K562 treated with DMSO at 1 percent for 48 hours (cell line): ENCODE measurements around the gene ICA1L. TPM values are rescaled to one million over a fixed set of nuclear protein-coding genes. Genes with fewer than 3 reads are reported as not detected.

ENCODE experiments used
- total RNA-seq: library from RNA; unstranded; fragments of 300-600 nt; gene quantifications from 2 replicates; pipeline ENCODE4 v1.2.3, GENCODE V29; 2022; ENCODE audit warnings: low replicate concordance; ENCODE audit errors: extremely low read depth

The ICA1L gene
- not detected in 2 replicates for total RNA-seq

DNA sequence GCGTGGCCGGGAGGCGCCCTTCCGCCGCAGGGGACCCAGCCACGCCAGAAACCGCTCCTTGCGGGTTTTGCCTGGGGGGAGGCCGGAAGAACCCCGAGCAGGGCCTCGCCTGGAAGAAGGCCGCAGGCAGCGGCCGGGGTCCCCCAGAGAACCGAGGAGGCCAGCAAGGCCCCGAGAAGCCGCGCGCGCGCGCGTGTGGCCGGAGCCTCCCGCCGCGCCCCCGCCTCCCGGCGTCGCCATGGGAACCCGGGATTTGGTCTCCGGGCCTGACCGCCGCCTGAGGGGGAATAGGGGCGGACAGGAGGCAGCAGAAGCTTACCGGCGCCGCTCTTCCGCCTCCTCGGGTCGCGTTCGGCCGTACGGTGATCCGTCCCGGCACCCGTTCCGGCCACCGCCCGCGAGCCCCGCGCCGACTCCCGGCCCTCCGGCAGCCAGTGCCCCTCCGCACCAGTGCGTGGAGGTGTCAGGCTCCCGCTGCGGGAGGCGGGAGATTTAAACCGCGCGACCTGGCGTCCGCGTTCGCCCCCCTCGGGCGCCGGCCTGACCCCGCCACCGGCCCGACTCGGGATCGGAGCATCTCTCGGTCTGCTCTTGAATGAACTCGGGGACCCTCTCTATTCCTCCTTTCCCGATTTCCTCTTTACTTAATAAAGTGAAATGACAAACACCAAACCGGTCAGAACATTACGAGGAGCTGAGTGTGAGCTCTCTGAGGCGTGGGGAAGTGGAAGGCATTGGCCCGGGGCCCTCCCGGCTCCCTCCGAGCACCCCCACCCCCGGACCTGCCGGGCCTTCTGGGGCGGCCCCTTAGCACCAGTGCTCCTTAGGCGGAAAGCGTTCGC, at the start of gene ICA1L:
TSS of gene ICA1L (minus strand) at position 467 of the 842 bp plus-strand sequence. CDS start 42,757 bp downstream, outside the sequence.

DNA sequence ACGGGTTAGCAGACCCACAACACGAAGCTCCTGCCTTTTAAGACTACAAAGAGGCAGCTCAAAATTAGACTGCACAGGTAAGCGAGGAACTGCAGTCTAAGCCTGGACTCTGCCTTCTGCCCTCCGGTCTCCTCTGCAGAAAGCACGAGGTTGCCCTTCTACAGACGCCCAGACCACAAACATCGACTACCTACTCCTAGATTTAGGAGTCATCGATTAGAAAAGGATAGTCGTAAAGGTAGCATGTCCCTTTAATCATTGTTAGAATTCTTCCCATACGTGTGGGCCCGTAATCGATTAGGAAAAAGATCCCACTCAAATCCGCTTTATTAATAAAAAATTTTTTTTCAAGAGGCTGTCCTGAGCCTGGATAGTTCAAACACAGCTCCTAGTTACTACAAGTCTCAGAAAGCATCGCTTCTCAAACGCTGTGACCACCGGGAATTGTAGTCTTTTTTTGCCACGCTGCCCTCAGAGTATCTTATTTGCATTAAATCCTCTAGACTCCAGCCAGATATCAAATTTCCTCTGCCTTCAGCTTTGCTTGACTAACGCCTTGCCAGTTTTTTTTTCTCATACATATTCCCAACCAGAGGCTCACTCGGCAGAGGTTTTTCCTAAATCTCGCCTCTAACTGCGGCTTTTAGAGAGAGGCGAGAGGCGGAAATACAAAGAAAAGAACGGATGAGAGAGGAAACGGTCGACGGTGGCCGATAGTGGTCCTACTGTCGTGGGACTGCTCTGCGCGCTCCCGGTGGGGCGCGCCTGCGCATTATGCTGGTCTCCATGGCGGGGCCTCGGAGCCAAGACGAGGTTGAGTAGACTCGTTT, 40.2 kb upstream of the ICA1L start, which contains the start of the genes CARF and WDR12:
TSS of gene CARF (plus strand) at position 764 of the 830 bp plus-strand sequence. CDS start 29,628 bp downstream, outside the sequence.
TSS of gene WDR12 (minus strand) at position 162 of the 830 bp plus-strand sequence. CDS start 197 bp downstream, outside the sequence.

Other genes starting within 250 kb of the ICA1L start
- gene FAM117B, start 236.8 kb downstream of the ICA1L start, total RNA-seq, result not detected in 2 replicates
- gene WDR12, start 39.9 kb upstream of the ICA1L start, total RNA-seq, result not detected in 2 replicates
- not detected in 2 replicates for gene CARF, start 40.5 kb upstream of the ICA1L start, total RNA-seq
- not detected in 2 replicates for gene NBEAL1, start 143.1 kb upstream of the ICA1L start, total RNA-seq